ENCODE results near the gene PSG7. TPM values are rescaled to one million over a fixed set of nuclear protein-coding genes. Genes with fewer than 3 reads are reported as not detected.
"Not testable (repeated sequence)": the region's sequence is repeated elsewhere in the genome, so short reads cannot be mapped to it uniquely, and the experiment has no call there.

PSG7 gene
- total RNA-seq: not detected
- long read RNA-seq: 0 reads

GRCh38 chr19:42937107-42937506, at the start of gene PSG7:
Gene PSG7, minus strand, starts transcription at chr19:42937207. Its CDS starts 131 bp downstream, at chr19:42937076.
- intact Hi-C loops (cut with DNase I); ATAC-seq; DNase-seq (ENCODE audit: missing footprints): not testable (repeated sequence)

- no peak for ATAC-seq
- intact Hi-C loops (cut with DNase I): no loop called here
- no peak for DNase-seq (ENCODE audit: missing footprints)
Observed at GRCh38 chr19:42985588-42985987, 48.6 kb upstream of the PSG7 start.

GRCh38 chr19:42982111-42982510, 45.1 kb upstream of the PSG7 start:
- DNase-seq (ENCODE audit: missing footprints); intact Hi-C loops (cut with DNase I); ATAC-seq: not testable (repeated sequence)

- intact Hi-C loops (cut with DNase I); ATAC-seq; DNase-seq (ENCODE audit: missing footprints): not testable (repeated sequence)
Observed at GRCh38 chr19:42971451-42971850, 34.4 kb upstream of the PSG7 start.

GRCh38 chr19:42965176-42965575, 28.2 kb upstream of the PSG7 start:
- ATAC-seq (no peak), DNase-seq (ENCODE audit: missing footprints) (no peak)
- intact Hi-C loops (cut with DNase I): no loop called here

- intact Hi-C loops (cut with DNase I): no loop called here
- DNase-seq (ENCODE audit: missing footprints) (no peak), ATAC-seq (no peak)
Observed at GRCh38 chr19:42961119-42961518, 24.1 kb upstream of the PSG7 start.

GRCh38 chr19:42952126-42952525, 15.1 kb upstream of the PSG7 start:
- ATAC-seq; intact Hi-C loops (cut with DNase I); DNase-seq (ENCODE audit: missing footprints): not testable (repeated sequence)

GRCh38 chr19:42951476-42951875, 14.5 kb upstream of the PSG7 start:
- DNase-seq (ENCODE audit: missing footprints); intact Hi-C loops (cut with DNase I); ATAC-seq: not testable (repeated sequence)

GRCh38 chr19:42942187-42942789, 5.3 kb upstream of the PSG7 start:
- intact Hi-C loops (cut with DNase I): no loop called here
- ATAC-seq: no peak
- DNase-seq (ENCODE audit: missing footprints): no peak

GRCh38 chr19:42934726-42935125, 2.3 kb downstream of the PSG7 start:
- ATAC-seq; intact Hi-C loops (cut with DNase I); DNase-seq (ENCODE audit: missing footprints): not testable (repeated sequence)

GRCh38 chr19:42934183-42934582, 2.8 kb downstream of the PSG7 start:
- ATAC-seq; intact Hi-C loops (cut with DNase I); DNase-seq (ENCODE audit: missing footprints): not testable (repeated sequence)

GRCh38 chr19:42933412-42933811, 3.6 kb downstream of the PSG7 start:
- ATAC-seq; intact Hi-C loops (cut with DNase I); DNase-seq (ENCODE audit: missing footprints): not testable (repeated sequence)

GRCh38 chr19:42932485-42933101, 4.4 kb downstream of the PSG7 start:
- DNase-seq (ENCODE audit: missing footprints); intact Hi-C loops (cut with DNase I); ATAC-seq: not testable (repeated sequence)

GRCh38 chr19:42930214-42930613, 6.8 kb downstream of the PSG7 start:
- DNase-seq (ENCODE audit: missing footprints); ATAC-seq; intact Hi-C loops (cut with DNase I): not testable (repeated sequence)

GRCh38 chr19:42928896-42929295, 8.1 kb downstream of the PSG7 start:
- intact Hi-C loops (cut with DNase I): no loop called here
- DNase-seq (ENCODE audit: missing footprints): no peak
- ATAC-seq: no peak

- no peak for ATAC-seq
- DNase-seq (ENCODE audit: missing footprints): no peak
- intact Hi-C loops (cut with DNase I): no loop called here
Observed at GRCh38 chr19:42926781-42927180, 10.2 kb downstream of the PSG7 start.

GRCh38 chr19:42923106-42923505, 13.9 kb downstream of the PSG7 start:
- ATAC-seq; DNase-seq (ENCODE audit: missing footprints); intact Hi-C loops (cut with DNase I): not testable (repeated sequence)

GRCh38 chr19:42920971-42921370, 16.0 kb downstream of the PSG7 start:
- intact Hi-C loops (cut with DNase I); ATAC-seq; DNase-seq (ENCODE audit: missing footprints): not testable (repeated sequence)

GRCh38 chr19:42919757-42920079, 17.3 kb downstream of the PSG7 start:
- intact Hi-C loops (cut with DNase I): no loop called here
- no peak for ATAC-seq
- DNase-seq (ENCODE audit: missing footprints): no peak

GRCh38 chr19:42919070-42919756, 17.8 kb downstream of the PSG7 start:
- ATAC-seq; intact Hi-C loops (cut with DNase I); DNase-seq (ENCODE audit: missing footprints): not testable (repeated sequence)
